NCI-H345 treated with DMSO at 0.1 percent for 48 hours (cell line): ENCODE data around the gene DMRT1.

Experiments used
- DNase-seq: peaks from one replicate; lab custom pipeline; 2025; ENCODE audit not compliant: unreplicated experiment; lab: John Stamatoyannopoulos, UW

Gene DMRT1

GRCh38 chr9:920927-921326 is 79.4 kb downstream of the DMRT1 start:
- DNase-seq, result no peak

- no peak for DNase-seq
Measured at GRCh38 chr9:922171-922570, 80.7 kb downstream of the DMRT1 start.

GRCh38 chr9:922731-923130 is 81.2 kb downstream of the DMRT1 start:
- no peak for DNase-seq

- DNase-seq, result no peak
Measured at GRCh38 chr9:926976-927375, 85.5 kb downstream of the DMRT1 start.

- DNase-seq, result no peak
Measured at GRCh38 chr9:928363-929042, 87.0 kb downstream of the DMRT1 start.

GRCh38 chr9:929719-930118 is 88.2 kb downstream of the DMRT1 start:
- DNase-seq, result no peak

GRCh38 chr9:933356-933755 is 91.9 kb downstream of the DMRT1 start:
- DNase-seq, result no peak

GRCh38 chr9:935348-935965 is 94.0 kb downstream of the DMRT1 start:
- peak; percentile 81 for DNase-seq

GRCh38 chr9:942805-943580 is 101.5 kb downstream of the DMRT1 start:
- DNase-seq, result peak; percentile 15

GRCh38 chr9:947985-948384 is 106.5 kb downstream of the DMRT1 start:
- DNase-seq, result no peak

GRCh38 chr9:948497-948896 is 107.0 kb downstream of the DMRT1 start:
- no peak for DNase-seq

GRCh38 chr9:950139-950538 is 108.6 kb downstream of the DMRT1 start:
- no peak for DNase-seq

GRCh38 chr9:952546-952945 is 111.0 kb downstream of the DMRT1 start:
- DNase-seq, result no peak

GRCh38 chr9:959105-959504 is 117.6 kb downstream of the DMRT1 start:
- DNase-seq, result no peak

- DNase-seq, result no peak
Measured at GRCh38 chr9:959914-960313, 118.4 kb downstream of the DMRT1 start.

- no peak for DNase-seq
Measured at GRCh38 chr9:962023-962422, 120.5 kb downstream of the DMRT1 start.

- DNase-seq, result no peak
Measured at GRCh38 chr9:965497-965896, 124.0 kb downstream of the DMRT1 start.

- DNase-seq, result no peak
Measured at GRCh38 chr9:966870-967269, 125.4 kb downstream of the DMRT1 start.

GRCh38 chr9:967436-967835 is 125.9 kb downstream of the DMRT1 start:
- no peak for DNase-seq

- DNase-seq, result no peak
Measured at GRCh38 chr9:967903-968641, 126.6 kb downstream of the DMRT1 start.

GRCh38 chr9:969310-970150 is 128.0 kb downstream of the DMRT1 start:
- no peak for DNase-seq
